Stimulated activated CD8-positive, alpha-beta memory T cell treated with anti-CD3 and anti-CD28 coated beads, Interleukin-7, amount 100 ng/mL, for 24 hours (primary cell): ENCODE results near the gene MAN2C1.

ENCODE experiments used
- DNase-seq: peaks from one replicate; pipeline ENCODE4 v3.0.0-alpha.2; 2020; ENCODE audit warnings: low read depth

Gene MAN2C1

GRCh38 chr15:75307778-75308390 lies 60.5 kb downstream of the MAN2C1 start:
- DNase-seq, result no peak

- no peak for DNase-seq
These were observed 62.2 kb downstream of the MAN2C1 start for GRCh38 chr15:75306188-75306587.
